Measurements from ENCODE around the gene PTPN18. TPM values are rescaled to one million over a fixed set of nuclear protein-coding genes. Genes with fewer than 3 reads are reported as not detected.
A peak's percentile ranks its signal among the peaks of the same experiment; 100 is the strongest.

The PTPN18 gene
- total RNA-seq, 1 experiment from 2014 or later = 16.3 TPM

DNA sequence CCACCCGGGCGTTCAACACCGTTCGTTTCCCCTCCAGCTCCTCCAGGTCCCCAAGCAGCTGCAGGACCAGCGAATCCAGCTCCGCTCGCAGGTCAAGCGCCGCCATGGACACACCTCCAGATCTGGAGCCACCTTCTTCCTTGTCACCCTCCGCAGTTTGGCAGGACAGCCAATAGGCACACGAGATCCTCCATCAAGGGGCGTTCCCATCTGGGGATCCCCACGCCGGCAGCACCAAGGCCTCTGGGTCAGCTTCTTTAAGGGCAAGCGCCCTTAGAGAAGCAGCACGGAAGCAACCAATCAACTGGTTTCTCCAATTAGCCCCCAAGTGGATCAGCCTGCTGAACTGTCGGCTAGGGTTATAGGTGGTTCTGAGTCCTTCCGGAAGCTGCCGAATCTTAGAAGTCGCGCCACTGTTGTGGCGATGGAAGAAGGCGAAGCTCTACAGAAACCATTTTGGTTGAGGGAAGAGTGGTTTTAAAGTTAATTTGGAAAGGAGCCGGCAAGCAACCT lies 13.8 kb upstream of the PTPN18 start:
- TF ChIP-seq, protein P1, sequence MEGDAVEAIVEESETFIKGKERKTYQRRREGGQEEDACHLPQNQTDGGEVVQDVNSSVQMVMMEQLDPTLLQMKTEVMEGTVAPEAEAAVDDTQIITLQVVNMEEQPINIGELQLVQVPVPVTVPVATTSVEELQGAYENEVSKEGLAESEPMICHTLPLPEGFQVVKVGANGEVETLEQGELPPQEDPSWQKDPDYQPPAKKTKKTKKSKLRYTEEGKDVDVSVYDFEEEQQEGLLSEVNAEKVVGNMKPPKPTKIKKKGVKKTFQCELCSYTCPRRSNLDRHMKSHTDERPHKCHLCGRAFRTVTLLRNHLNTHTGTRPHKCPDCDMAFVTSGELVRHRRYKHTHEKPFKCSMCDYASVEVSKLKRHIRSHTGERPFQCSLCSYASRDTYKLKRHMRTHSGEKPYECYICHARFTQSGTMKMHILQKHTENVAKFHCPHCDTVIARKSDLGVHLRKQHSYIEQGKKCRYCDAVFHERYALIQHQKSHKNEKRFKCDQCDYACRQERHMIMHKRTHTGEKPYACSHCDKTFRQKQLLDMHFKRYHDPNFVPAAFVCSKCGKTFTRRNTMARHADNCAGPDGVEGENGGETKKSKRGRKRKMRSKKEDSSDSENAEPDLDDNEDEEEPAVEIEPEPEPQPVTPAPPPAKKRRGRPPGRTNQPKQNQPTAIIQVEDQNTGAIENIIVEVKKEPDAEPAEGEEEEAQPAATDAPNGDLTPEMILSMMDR (conservative IDR thresholded peaks at IDR 0.05) = no peak
- Histone ChIP-seq H4K20me1 (ENCODE audit: control insufficient read depth, insufficient read depth, insufficient read length) (no peaks in the 10 kb centered on the region), H2BK20ac (ENCODE audit: low read depth, low read length, poor library complexity, severe bottlenecking) (no peak overlapping the region), H3K79me2 (ENCODE audit: insufficient read depth, low read length) (no peaks in the 10 kb centered on the region; the same call in 1 of the 2 replicates), H2BK15ac (ENCODE audit: low read depth, low read length) (no peak overlapping the region), H3K9me3 (ENCODE audit: control insufficient read depth, low read depth, low read length) (no peaks in the 10 kb centered on the region), H2AK5ac (ENCODE audit: insufficient read length, low read length) (no peak overlapping the region), H3T11ph (ENCODE audit: low read length) (no peak overlapping the region), H3K79me1 (ENCODE audit: insufficient read depth, low read depth, low read length, poor library complexity, severe bottlenecking) (no peaks in the 10 kb centered on the region), H4K91ac (ENCODE audit: insufficient read length, low read depth, low read length) (no peak overlapping the region), H3K4ac (ENCODE audit: low read depth, low read length) (no peak overlapping the region), H2BK12ac (ENCODE audit: insufficient read length, low read depth, low read length) (no peak overlapping the region), H3K4me2 (ENCODE audit: insufficient read depth, insufficient read length, low read length) (peak overlapping the region; percentile 49), H3K9ac (ENCODE audit: extremely low read depth, insufficient read length, low read length) (peak overlapping the region; percentile 78), H4K8ac (replicated peaks; ENCODE audit: insufficient read length, low read depth, low read length) (no peak overlapping the region), H3K23me2 (ENCODE audit: insufficient read length, low read depth, low read length, poor library complexity, severe bottlenecking) (peaks cover 5% of the 10 kb centered on the region), H2AFZ (ENCODE audit: low read length) (no peak overlapping the region), H2BK120ac (ENCODE audit: low read depth, low read length, poor library complexity, severe bottlenecking) (no peak overlapping the region), H3K27me3 (ENCODE audit: insufficient read depth, low read length) (no peaks in the 10 kb centered on the region), H3K56ac (ENCODE audit: insufficient read length, low read depth, low read length) (no peak overlapping the region), H3K23ac (ENCODE audit: insufficient read length, low read depth, low read length) (no peak overlapping the region), H3K27ac (ENCODE audit: insufficient read length, low read depth, low read length) (peak overlapping the region; percentile 61), H3K14ac (ENCODE audit: insufficient read depth, low read length) (peak overlapping the region; percentile 52; the same call in 1 of the 2 replicates), H3K18ac (ENCODE audit: insufficient read length, low read depth, low read length) (peak overlapping the region; percentile 68), H4K5ac (ENCODE audit: insufficient read length, low read depth, low read length) (no peak overlapping the region), H2BK5ac (ENCODE audit: insufficient read length, low read length) (no peak overlapping the region), H3K4me1 (ENCODE audit: insufficient read depth, low read length) (peaks cover 7% of the 10 kb centered on the region; the same call in 1 of the 2 replicates)
- peaks cover 46 to 59% (median 52%) of the 10 kb centered on the region in 3 experiments for H3K36me3 Mint-ChIP-seq (ENCODE audit: insufficient read depth in 1 of 3, low read depth in 3 of 3)
- peak; percentile 96 for DNase-seq
- H3K27ac Mint-ChIP-seq = peak overlapping the region; percentile 99 to 100 (median 99)
- no CpG with 5 or more reads among the region's 24 CpGs for WGBS (ENCODE audit: extremely low coverage, insufficient read length, low lambda C conversion rate)
- no peaks in the 10 kb centered on the region; a peak in 1 of 5 replicates for H3K9me3 Mint-ChIP-seq
- H3K27me3 Mint-ChIP-seq (ENCODE audit: low read depth) = peaks cover under 1% of the 10 kb centered on the region; the same call in 1 of the 2 replicates
- peak overlapping the region; percentile 100 for H3K4me3 Mint-ChIP-seq
- peaks cover 14% of the 10 kb centered on the region in 2 experiments for H3K4me1 Mint-ChIP-seq
